GM19438 (cell line): ENCODE results near the gene RAP1B.
"Not testable (repeated sequence)": the region's sequence is repeated elsewhere in the genome, so short reads cannot be mapped to it uniquely, and the experiment has no call there.

ENCODE experiments used
- ATAC-seq: cut with Tn5 transposase; IDR thresholded peaks from one replicate; pipeline ENCODE4 v1.9.1; 2021; ENCODE audit warnings: low read depth; ENCODE audit not compliant: unreplicated experiment

The RAP1B gene

GRCh38 chr12:68632486-68632885 is 21.8 kb downstream of the RAP1B start:
- ATAC-seq: no peak

GRCh38 chr12:68633614-68634558 is 23.2 kb downstream of the RAP1B start:
- ATAC-seq: no peak

- no peak for ATAC-seq
Measured at GRCh38 chr12:68636268-68636667, 25.6 kb downstream of the RAP1B start.

GRCh38 chr12:68637439-68637838 is 26.7 kb downstream of the RAP1B start:
- ATAC-seq: not testable (repeated sequence)

- ATAC-seq: no peak
Measured at GRCh38 chr12:68638171-68638570, 27.5 kb downstream of the RAP1B start.

- no peak for ATAC-seq
Measured at GRCh38 chr12:68638721-68639395, 28.2 kb downstream of the RAP1B start.

- ATAC-seq: no peak
Measured at GRCh38 chr12:68639396-68639767, 28.7 kb downstream of the RAP1B start.

GRCh38 chr12:68641138-68641537 is 30.4 kb downstream of the RAP1B start:
- peak; percentile 90 for ATAC-seq

- ATAC-seq: no peak
Measured at GRCh38 chr12:68646484-68646883, 35.8 kb downstream of the RAP1B start.

- no peak for ATAC-seq
Measured at GRCh38 chr12:68647507-68647906, 36.8 kb downstream of the RAP1B start.

GRCh38 chr12:68648179-68648578 is 37.5 kb downstream of the RAP1B start:
- ATAC-seq: no peak

- ATAC-seq: no peak
Measured at GRCh38 chr12:68665016-68665569, 54.4 kb downstream of the RAP1B start.

- no peak for ATAC-seq
Measured at GRCh38 chr12:68667291-68667690, 56.6 kb downstream of the RAP1B start.

- no peak for ATAC-seq
Measured at GRCh38 chr12:68667896-68668295, 57.2 kb downstream of the RAP1B start.

- no peak for ATAC-seq
Measured at GRCh38 chr12:68671179-68671578, 60.5 kb downstream of the RAP1B start.

- no peak for ATAC-seq
Measured at GRCh38 chr12:68673788-68674187, 63.1 kb downstream of the RAP1B start.

- ATAC-seq: no peak
Measured at GRCh38 chr12:68674376-68674775, 63.7 kb downstream of the RAP1B start.

GRCh38 chr12:68675101-68675842 is 64.6 kb downstream of the RAP1B start:
- ATAC-seq: no peak

GRCh38 chr12:68676854-68677253 is 66.2 kb downstream of the RAP1B start:
- ATAC-seq: not testable (repeated sequence)

GRCh38 chr12:68686262-68686594 is 75.5 kb downstream of the RAP1B start:
- no peak for ATAC-seq
